ENCODE measurements around the gene VSIG4.

The VSIG4 gene

DNA sequence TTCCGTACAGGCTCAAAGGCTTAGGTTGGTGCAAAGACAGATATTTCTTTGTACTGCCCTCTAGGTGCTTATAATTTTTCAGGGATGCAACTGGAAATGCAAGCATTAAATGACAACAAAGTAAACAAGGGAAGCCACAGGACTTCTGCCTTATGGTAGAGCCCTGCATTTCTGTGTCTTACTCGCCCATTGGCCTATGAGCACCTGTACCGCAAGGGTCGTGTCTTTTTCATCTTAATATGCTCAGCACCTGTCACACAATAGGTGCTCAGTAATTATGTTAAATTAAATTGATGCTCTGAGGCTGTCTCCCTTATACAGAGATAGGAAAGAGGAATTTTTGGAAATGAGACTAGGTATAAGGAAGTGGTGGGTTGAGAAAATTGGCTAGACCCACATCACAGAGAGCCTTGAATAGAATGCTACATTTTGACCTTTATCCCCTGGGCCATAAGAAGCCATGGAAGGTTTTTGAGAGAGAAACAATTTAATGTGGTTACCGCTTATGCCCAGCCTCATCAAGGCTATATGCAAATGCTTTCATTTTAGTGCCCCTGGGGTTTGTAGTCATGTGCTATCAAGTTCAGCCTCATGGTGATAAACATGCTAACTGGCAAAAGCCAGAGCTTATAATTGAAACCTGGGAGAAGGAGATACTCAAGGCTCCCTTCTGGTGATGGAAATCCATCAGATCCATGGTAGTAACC lies 16.3 kb downstream of the VSIG4 start:
- DNase-seq: no peak

DNA sequence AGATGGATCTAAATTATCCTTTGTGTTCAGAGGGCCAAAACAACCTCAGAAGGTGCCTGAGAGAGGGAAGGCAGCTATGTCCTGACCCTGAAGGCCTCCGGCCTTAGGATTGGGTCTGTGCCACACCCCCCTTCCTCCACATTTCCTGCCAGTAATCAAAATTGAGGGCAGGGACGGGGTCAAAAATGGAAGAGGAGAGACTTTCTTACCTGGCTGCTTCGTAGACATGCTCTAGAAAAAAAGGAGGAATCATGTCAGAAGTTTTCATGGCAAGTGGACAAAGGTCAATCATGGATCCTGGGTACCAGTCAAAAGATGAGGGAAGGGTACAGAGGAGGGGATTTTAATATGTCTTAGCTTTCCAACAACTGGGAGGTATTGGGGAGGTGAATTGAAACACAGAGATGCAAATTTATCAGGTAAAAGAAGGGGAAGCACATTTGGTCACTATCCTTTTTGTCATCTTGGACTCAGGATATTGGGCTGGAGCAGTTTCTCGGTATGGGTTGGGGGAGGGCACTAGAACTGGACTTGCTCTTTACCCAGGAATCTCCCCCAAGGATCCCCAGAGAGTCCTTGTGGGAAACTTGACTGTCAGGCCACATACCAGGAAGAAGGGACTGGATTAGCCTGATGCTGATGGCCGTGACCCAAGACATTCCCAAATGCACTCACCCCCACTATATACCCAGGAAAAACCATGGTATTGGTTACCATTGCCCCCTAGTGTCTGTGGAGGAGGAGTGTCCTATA lies 17.1 kb downstream of the VSIG4 start:
- no peak for DNase-seq

DNA sequence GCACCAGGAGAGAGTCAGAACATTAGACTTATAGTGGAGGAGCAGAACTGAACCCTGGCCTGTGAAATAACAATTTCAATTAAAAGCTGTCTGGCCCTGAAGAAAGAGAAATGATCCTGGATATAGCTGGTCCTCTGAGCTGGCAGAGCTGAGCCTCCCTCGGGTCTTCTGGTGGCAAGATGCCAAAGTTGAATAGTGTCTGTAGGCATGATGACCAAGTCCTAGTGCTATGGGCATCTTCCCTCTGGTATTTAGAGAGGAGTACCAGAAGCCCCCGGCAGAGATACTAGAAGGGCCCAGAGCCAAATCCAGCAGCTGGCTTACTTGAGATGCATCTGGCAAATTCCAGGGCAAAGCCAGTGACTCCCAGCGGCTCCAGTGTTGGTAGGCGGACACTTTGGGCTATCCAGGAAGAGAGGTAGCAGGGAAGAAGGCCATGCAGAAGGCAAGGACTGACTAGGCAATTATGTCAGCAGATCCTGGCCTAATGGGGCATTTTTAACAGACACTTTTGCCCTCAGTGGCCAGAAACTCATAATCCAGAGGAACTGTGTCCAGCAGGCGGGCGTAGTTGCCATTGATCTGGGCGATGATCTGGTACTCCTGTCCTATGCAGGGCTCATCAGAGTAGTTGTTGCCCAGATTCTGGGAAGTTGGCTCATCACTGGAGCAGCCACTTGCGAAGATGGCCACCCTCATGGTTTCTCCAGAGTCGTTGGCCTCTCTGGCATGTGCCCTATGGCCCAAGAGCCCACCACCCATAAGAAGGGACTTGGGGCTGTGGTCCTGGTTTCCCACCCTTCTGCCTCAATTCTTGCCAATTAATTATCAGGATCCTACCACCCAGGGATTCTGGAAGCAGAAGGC lies 17.9 kb downstream of the VSIG4 start:
- no peak for DNase-seq

DNA sequence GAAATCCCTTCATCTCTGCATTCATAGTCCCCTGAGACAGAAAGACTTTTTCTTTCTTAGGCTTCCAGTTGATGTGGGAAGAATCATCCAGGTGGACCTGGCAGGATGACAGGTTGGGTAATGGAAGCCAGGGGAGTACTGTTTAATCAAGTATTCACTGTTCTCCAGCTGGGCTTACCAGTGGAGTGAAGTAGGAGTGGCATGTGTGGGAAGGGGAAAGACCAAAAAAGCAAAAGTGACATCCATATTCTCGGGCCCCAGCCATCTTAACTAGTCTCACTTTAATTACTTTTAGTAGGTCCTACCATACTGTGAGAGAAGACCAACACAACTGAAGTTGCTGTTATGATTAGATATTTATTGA lies 18.5 kb downstream of the VSIG4 start:
- DNase-seq: no peak

DNA sequence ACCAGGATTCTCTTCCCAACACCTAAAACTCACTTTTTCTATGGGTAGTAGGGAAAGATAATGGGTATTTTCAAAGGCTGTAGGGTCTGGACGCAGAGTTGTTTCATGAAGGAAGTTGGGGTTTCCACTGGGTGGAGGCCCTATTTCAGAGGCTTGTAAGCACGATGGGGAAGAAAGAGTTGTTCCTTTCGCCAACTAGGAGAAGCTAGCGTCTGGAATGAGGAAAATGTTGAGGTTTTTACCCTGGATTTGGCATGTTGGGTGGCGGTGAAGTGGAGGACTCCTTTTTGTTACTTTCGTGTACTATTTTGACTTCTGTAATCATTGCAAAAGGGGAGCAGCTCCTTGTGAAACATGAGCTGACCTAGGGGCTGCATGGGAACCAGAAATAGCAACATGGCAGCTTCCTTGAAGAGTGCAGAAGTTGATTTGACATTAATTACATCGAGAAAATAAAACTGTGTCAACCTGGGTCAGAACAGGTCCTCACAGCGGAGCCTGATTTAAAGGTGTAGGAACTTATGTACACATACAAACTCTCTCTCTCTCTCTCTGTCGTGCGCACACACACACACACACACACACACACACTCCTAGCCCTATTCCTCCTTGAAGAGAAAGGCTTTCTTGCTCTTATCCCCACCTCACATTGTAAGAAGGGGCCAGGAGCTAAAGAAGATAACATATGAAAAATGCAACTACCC lies 19.1 kb downstream of the VSIG4 start:
- no peak for DNase-seq

DNA sequence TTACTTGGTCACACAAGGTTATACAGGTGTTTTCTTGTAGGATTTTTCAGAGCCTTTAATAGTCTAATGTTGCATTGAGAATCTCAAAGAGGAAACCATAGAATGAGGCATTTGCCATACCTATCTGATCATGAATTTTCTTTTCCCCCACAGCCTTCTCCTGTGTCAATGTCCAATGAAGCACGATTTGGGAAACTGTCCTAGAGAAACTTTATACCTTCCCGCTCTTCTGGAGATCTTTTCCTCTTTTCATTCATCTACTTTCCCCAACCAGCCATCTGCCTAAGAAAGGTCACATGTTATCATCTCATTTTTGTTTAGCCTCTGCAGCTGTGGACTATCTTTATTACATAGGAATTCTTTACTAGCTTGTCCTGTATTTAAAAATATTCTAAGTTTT lies 19.9 kb downstream of the VSIG4 start:
- no peak for DNase-seq

DNA sequence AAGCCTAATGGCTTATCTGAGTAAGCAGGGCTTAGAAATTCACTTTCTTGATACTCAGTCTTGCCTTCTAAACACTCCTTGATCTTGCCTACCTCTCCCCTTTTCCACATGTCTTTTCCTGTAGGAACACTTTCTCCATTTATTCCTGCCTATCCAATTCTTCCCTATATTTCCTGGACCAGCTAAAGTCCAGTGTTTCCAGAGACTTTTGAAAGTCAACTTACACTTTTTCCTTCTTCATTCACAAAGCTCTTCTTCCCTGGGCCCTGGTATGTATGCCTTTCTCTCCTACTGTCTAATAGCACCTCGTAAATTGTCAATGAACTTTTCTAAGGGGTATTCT lies 20.6 kb downstream of the VSIG4 start:
- no peak for DNase-seq

DNA sequence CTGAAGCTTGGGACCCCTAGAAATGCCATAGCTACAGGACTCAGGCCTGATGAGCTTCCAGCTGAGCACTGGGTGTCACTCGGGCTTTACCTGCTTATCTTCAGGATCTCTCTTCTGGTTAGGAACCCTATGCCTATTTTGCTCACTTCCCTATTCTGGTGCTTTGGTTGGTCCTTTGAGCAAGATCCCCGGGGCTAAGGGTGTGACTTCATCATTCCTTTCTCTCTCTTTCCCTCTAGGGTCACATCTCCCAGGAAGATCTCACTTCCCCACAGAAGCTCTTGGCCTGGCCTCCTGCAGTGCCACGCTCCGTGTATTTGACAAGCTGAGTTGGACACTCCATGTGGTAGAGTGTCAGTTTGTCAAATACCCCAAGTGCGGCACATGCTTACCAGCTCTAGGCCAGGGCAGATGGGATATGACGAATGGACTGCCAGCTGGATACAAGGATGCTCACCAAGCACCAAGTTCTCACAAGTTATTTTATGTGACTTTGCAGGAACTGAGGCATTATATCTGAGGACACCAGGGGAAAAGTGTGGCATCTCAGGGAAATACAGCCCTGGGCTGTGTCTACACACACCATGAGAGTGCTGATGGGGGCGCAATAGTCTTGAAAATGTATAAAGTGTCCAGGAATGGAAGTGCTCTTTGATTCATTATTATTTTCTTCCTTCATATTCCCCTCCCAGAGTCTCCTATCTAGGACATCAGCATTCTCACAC lies 21.1 kb downstream of the VSIG4 start:
- DNase-seq: no peak

DNA sequence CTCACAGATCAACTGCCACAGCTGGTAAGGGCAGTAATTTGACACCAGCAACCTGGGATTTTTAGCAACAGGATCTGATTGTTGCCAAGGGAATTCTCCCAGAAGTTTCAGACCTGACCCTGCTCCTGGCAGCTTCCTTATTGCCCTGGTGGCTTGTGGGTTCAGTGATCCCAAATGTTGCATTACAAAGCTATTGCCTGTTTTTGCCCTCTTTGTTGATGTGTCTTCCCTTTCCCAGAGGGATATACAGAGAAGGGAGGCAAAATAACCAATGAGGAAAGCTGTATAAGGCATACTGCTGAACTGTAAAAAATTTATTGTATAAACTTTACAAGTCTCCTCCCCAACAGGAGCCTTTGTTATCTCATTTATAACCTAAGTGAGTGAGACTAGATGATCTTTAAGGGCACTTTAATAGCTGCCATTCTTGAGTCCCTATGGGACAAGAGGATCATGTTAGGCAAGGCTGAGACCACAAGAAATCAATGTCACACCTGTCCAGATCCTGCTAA lies 22.2 kb downstream of the VSIG4 start:
- DNase-seq: no peak

DNA sequence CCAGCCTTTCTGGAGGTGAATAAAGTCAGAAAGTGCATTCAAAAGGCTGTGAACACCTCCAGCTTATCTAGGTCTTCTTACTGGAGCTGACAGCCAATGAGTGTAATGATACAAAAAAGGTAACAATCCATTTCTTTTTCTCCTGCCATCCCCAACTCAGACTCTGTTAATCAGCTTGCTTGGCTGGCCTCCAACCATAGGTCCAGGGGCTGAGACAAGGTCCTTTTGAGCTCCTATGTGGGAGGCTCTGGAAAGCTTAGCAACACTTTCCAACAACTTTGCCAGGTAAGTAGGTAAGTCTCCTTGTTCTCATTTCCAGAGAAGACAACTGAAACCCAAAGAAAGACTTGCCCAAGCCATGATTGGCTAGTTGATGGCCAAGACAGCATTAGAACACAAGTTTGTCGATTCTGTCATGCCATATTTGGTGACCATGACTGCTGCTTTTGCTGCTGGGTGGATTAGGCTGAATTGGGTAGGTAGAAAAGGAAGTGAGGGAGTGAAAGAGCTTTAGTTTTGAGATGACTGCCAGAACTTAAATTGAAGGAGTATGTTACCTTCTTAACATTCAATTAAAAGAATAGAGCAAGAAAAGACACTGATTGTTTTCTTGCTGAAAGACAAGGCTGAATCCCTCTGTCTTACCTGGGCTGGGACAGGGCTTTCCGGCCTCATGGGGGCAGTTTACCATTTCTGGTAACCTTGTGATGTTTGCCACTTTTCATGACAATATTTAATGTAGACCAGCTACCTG lies 22.8 kb downstream of the VSIG4 start:
- no peak for DNase-seq

DNA sequence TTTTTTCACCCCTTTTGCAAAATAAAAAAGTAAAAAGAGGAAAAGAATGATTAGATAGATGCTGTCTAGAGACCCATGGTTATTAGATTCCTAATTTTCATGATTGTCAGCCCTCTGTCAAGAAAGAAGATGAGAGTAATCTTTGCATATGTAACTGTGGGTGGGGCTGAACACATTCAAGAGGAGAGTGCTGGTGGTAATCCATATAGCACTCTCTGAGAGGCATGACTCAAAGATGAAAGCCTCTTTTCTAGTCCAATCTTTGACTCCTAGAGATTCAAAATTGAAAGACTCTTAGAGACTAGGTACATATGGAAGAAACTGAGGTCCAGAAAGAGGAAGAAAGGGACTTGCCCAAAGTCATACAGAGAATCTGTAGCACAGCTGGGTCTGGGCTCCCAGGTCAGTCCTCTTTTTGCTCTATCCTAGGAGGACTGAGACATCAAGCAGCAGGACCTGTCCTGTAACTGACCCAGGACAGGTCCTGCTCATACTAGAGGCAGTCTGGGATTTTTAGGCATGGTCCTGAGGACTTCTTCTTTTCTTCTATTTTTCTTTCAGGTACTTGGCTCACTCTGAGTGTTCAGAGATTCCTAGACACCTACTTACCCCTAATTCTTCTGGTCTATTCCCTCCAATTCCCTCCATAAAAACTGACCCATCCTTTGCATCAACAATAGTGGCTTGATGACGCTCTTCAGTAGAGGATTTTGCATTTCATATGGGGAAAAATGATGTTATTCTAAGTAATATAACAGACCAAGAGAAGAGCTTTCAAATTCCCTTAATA lies 23.8 kb downstream of the VSIG4 start:
- DNase-seq: no peak

DNA sequence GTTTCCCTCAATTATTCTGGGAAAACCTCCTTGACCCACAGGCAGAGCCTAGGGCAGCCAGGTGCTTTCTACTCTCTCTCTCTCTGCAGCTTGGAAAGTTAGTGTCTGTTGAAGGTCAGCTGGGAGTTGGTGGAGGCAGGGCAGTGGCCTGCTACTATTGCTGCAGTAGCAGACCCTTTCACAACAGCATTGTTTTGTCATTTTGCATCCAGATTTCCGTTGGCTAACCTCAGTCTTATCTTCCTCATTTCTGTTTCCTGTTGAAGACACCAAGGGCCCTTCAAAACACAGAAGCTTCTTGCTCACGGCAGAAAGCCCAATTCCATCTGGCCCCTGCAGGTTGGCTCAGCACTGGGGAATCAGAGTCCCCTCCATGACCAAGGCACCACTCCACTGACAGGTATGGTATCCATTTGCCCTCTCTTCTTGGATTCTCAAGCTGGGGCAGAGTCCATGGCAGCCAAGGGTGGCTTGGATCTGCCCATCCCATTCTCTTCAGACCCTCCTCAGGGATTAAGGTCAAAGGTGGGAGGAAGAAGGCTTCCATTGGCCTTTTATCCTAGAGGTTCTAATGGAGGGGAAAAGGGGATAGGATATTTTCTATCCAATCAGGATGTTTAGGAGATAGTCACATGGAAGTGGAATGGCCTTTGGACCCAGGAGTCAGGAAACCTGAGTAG lies 24.6 kb downstream of the VSIG4 start:
- DNase-seq: no peak

DNA sequence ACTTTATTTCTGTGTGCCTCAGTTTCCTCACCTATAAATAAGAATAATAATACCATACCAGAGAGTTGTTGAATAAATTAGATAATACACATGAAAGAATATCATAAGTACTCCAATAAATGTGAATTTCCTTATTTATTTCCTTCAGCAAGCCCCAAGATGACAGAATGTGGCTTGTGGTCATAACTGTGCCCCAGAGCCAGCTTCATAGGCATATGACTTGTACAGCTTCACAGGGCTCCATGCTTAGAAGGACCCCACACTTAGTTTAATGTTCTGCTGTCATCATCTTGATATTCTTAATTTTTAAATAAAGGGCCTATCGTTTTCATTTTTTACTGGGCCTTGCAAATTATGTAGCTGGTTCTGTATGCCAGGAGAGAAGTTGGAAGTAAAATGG lies 25.3 kb downstream of the VSIG4 start:
- DNase-seq: no peak

DNA sequence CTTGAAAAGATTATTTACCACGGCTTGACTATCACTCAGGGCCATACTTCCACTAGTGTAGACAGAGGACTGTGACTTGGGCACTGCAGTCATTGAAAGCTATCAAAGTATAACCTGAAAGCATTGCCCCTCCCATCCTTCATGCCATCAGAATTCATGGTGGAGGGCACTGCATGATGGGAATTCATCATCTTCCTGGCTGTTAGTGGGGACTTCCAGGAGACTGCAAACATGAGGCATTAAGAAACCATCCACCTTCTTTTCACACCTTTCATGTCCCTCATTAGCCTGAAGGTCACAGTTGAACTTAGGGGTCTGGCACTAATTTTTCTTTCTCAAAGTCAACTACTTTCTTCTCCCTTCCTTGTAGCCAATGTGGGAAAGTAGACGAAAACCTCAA lies 25.8 kb downstream of the VSIG4 start:
- no peak for DNase-seq

DNA sequence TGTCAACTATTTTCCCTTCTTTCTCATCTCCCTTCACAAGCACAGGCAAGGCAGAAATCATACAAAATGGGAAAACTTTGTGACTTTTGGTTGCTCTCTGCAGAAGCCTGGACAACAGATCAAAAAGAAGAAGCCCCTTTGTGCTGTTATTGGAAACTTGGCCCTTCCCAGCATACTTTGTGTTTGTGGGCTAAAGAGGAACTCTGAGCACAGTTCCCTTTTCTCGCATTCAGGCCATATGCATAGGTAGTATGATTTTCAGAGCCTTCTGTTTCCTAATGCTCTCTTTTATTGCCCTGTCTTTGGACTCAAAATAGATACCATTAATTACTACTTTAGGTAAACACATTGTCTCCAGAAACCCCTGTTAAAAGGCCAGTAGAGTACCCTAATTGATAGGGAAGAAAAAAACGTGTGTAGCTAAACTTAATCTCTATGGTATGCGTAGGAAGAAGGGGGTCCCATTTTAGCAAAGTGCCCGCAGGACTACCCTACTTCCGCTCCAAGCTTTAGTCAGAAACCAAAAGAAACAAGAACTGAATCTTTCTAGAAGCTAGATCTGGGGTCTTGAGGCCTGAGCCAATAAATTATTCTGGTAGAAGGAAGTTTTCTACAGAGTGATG lies 26.6 kb downstream of the VSIG4 start:
- no peak for DNase-seq

DNA sequence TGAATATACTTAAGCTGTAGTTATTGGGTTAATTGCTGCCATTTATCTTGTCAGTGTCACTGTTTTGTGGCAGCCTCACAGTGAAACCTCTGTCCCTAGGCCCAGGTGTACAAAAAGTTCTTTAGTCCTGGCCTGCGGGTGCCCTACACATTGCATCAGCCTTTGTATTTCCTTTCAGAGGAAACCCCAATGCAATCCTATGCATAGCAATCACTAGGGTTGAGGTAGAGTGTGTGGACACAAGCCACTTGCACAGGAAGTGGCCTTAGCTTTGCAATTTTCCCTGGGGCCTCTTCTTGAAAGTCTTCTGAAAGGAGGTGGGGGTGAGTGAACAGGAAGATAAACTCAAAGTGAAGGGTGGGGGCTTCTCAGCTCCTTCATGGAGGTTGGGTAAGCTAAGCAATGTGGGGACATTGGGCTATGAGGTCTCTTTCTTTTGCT lies 27.8 kb downstream of the VSIG4 start:
- DNase-seq: no peak

DNA sequence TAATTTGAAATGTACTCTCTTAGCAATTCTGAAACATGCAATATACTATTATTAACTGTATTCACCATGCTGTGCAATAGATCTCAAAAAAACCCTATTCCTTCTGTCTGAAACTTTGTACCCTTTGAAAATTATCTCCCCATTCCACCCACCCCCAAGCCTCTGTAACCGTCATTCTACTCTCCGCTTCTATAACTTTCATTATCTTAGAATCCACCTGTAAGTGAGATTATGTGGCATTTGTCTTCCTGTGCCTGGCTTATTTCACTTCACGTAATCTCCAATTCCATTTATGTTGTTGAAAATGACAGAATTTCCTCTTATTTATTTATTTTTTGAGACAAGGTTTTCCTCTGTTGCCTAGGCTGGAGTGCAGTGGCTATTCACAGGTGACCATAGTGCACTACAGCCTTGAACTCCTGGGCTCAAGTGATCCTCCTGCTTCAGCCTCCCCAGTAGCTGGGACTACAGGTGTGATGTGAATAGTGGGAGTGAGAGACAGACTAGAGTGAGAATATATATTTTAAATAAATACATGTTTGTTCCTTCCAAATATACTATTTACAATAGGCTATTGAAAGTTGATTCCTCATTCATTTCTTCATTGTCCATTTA lies 30.5 kb downstream of the VSIG4 start:
- no peak for DNase-seq

DNA sequence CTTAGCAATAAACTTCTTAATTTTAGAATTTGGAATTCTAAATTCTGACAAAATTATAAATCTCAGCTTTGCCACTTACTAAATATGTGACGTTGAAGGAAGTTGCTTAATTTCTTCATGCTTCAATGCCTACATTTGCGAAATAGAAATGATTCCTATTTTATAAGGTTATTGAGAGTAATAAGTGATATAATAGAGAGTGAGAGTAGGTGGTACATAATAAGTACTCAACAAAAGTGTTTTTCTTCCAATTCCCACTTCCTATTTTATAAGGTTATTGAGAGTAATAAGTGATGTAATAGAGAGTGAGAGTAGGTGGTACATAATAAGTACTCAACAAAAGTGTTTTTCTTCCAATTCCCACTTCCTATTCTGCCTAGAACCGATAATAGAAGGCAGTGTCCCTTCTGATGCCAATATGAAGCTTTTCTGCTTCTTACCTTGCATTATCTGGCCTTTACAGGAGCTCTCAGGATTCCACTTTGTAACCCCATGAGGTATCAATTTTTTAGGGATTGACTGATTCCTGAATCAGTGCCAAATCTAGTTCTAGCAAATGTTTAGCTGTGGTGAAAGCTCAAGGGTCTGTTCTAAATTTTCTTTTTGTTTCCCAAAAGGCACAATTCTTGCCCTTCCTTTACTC lies 31.4 kb downstream of the VSIG4 start:
- no peak for DNase-seq

DNA sequence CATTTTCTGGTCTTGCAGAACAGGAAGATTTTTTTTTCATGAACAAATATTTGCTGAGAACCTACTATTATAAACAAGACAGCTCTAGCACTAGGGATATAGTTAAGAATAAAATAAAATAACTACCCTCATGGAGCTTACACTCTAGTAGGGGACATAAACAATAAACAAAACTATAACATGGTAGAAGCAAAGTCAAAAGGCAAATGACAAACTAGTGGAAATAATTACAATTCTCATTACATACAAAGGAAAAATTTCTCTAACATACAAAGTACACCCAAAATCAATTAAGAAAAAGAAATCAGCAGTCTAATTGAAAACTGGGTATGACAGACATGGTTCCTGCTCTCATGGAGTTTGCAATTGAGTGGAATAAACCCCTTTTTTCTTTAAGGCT lies 32.0 kb downstream of the VSIG4 start:
- DNase-seq: no peak

Data from COR-L47 (cell line).